Activated CD8-positive, alpha-beta memory T cell treated with anti-CD3 and anti-CD28 coated beads, Interleukin-2, amount 50 U/mL, for 1 hour (primary cell): ENCODE measurements around the gene AKAP6.
"Not testable (repeated sequence)": the region's sequence is repeated elsewhere in the genome, so short reads cannot be mapped to it uniquely, and the experiment has no call there.

Experiments
- DNase-seq: peaks from one replicate; pipeline ENCODE4 v3.0.0-alpha.2; 2020; ENCODE audit errors: extremely low read depth

AKAP6 gene

DNA sequence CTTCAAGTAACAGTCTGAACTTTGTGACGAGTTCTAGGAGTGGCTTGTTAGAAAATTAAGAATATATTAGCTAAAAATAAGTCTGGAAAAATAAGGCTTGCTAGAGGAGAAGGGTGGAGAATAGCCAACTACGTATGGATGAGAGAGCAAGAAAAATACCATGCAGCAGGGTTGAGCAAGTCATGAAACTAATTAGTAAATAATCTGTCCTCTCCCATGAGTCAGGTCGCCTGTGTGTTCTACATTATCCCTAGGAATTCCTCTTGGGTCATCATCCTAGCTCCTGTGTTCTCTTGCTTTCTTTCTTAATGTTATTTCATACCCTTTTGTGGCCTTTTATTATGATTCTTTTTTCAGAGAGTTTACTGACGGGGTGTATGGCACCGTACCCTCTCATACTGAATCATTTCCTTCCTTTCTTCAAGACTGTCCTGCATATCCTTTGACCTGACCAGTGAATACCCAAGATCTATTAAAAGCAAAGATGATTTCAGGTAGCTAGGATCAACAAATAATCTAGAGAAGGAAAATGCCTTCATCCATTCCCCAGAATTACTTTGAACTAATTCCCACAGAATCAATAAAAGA is 432.4 kb downstream of the AKAP6 start:
- DNase-seq: no peak

DNA sequence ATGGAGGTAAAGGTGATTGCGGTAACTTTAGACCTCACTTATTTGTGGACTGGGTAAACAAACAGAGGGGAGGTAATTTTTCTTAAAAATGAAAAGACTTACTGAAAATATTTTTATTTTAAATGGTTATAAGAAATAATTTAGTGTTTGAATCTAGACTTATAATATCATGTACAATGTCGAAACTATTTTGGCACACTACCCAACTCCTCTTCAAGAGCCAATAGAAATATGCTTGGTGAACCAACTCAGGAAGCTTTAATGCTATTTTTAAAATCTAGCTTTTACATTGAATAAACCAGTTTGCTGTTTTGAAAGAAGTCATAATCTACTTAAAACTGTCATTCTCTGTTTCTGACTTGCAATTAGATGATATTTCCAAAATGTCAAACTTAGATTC is 433.8 kb downstream of the AKAP6 start:
- no peak for DNase-seq

DNA sequence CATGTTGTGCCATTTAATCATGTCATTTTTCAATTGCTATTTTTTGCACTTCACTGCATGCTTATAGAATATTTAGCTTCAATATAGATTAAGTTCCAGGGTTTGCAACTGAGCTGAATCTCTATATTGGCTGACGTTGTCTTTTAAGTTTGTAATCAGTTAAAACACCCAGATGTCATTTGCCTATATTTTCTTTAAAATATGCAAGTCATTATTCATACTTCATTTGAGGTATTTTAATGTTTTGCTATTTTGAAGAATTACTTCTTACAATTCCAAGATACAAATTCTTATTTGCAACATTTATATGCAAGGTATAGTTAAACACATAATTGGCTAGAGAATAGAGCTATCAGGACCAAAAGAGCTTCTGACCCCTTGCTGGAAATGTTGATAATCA is 434.6 kb downstream of the AKAP6 start:
- no peak for DNase-seq

DNA sequence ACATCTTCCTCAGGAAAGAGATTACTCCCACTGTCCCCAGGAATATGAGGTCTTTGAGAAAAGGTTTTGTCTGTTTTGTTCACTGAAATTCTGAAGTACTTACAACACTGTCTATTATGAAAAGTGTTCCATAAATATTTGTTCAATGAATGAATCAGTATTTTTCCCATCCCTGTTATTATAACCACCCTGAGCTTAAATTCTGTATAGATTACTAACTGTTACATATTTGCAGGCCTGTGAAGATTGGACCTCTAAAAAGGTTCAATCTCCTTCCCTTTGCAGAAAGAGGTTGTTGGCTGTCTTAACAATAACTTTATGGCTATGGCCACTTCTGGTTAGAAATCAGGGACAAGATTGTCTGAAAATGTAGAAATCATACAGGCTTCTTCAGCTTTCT is 435.0 kb downstream of the AKAP6 start:
- DNase-seq: no peak

DNA sequence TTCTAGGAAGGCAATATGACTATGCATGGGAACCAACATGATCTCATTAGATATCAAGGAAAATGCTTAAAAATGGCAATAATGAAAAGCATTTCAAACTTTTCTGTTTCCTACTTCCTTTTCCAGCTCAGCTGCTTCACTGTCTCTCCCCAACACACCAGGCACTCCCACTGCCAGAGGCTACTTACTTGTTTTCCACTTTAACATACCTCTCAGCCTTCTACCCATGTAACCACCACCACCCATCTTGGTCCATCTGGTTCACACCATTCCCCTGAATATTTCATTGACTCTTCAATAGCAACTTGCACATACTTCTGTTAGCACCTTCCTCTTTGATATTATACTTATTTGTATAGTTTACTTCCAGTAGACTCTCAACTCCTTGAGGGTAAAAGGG is 441.3 kb downstream of the AKAP6 start:
- no peak for DNase-seq

DNA sequence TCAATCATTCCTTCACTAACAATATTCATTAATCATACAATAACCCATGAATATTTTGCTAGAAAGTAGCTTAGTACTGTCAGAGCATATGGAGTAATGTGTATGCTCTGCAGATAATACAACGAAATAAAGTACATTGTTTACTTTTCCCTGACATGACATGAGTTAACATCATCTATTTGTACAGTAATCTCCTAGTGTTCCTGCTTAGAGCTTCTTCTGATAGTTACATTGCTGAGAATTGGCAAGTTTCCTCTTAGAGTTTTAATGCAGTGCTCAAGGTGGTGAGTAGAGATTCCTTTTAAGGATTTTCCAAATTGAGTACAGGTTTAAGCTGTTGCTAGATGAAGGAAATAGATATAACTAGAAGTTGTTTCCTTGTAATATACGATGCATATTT is 445.1 kb downstream of the AKAP6 start:
- DNase-seq: no peak

DNA sequence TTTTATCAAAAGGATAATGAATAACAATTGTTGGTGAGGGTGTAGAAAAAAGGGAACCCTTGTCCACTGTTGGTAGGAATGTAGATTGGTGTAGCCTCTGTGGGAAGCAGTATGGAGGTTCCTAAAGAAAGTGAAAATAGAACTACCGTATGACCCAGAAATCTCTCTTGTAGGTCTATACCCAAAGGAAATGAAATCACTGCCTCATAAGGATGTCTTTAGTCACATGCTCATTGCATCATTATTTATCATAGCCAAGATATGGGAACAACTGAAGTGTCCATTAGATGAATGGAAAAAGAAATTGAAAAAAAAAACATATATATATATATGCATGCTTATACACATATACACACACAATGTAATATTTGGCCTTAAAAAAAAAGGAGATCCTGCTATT is 450.7 kb downstream of the AKAP6 start:
- DNase-seq: no peak

DNA sequence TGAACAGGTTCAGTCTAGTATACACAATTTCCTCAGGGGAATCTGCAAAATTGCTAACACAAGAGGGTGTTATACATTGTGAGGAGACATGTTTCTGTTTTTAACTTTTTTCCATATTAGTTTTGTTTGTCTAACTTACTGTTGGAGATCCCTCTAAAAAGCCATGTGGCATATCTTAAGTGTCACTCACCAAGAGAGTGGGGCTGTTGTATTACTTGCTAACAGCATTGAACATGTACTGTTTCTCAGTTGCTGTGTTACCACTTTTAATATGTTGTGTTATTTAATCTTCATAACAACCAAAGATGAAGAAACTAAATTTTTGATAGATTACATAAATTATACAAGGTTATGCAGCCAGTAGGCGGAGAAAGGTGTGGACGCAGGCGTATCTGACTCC is 455.3 kb downstream of the AKAP6 start:
- DNase-seq: no peak

DNA sequence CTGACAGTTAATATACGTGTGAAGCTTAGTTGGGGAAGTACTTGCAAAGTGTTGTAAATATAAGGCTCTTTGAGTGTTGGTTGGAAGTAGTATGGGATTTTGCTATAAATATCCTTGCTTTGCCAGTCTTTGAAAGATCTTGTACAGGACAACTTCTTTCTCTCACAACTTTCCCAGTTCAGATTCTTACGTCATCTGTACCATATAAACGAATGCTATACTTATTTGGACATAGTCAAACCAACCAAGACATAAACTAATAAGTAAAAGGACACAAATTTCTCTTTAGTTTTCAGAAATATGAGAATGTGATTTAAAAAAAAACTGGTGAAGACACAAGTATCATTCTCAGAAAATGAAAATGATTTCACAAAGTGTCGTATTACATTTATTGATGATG is 456.5 kb downstream of the AKAP6 start:
- DNase-seq: no peak

DNA sequence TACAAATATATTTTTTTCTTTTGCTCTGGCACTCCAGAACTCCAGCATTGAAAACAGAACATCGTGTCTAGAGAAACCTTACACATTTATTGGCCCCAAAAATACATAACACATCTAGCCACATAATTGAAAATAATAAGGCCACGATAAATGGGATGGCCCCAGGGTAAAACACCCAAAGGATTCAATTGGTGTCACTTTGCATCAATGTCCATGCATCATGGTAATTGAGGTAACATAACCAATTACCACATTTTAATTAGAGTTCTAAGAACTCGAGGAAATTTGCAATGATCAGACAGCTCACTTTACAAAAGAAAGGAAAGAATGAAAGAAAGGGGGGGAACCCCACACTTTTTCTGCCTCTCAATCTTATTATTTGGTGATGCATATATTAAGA is 457.8 kb downstream of the AKAP6 start:
- DNase-seq: no peak

DNA sequence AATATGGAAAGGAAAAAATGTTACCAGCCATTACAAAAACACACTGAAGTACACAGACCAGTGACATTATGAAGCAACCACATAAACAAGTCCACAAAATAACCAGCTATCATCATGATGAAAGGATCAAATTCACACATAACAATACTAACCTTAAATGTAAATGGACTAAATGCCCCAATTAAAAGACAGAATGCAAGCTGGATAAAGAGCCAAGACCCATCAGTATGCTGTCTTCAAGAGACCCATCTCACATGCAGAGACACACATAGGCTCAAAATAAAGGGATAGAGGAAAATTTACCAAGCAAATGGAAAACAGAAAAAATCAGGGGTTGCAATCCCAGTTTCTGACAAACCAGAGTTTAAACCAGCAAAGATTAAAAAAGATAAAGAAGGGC is 463.9 kb downstream of the AKAP6 start:
- not testable (repeated sequence) for DNase-seq

DNA sequence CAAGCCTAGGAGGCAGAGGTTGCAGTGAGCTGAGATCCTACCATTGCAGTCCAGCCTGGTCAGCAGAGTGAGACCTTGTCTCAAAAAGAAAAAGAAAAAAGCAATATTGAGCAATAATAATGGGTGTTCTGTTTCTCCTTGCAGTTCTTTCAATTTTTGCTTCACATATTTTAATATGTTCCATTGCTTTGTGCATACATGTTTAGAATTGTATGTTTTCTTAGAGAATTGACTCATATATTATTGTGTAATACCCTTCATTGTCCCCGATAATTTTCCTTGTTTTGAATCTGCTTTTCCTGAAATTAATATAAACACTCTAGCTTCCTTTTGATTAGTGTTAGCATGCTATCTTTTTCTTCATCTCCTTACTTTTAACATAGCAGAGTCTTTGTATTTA is 471.2 kb downstream of the AKAP6 start:
- DNase-seq: no peak

DNA sequence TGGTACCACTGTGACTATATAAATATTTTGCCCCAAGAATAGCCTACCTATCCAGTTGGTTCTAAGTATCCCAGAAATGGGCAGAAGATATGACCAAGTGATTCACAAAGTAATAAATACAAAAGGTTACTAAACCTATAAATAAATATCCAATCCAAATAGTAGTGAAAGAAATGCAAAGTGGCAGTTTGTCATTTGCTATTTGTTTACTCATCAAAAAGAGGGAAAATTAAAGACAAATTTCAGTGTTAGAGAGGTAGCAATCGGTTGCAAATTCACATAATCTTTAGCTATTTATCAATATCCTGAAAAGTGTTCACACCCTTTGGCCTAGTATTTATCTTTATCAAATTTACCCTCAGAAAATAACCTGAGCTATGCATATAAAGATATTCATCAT is 473.2 kb downstream of the AKAP6 start:
- no peak for DNase-seq

DNA sequence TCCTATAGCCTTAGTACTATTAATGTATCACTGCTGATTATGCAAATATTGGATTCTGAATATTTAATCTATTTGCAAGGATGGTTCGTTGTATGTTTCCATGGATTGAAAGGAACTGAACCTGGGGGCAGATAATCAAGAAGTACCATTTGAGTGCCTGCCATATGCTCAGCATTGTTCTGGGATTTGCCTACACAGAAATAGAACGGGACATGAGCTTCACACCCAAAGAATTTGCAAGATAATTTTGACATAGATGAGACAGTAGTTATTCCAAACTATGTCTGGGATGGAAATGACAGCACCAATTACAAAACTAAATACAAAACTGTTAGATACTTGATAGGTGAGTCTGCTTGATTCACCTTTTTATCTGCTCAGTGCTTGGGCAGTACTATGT is 476.9 kb downstream of the AKAP6 start:
- no peak for DNase-seq

DNA sequence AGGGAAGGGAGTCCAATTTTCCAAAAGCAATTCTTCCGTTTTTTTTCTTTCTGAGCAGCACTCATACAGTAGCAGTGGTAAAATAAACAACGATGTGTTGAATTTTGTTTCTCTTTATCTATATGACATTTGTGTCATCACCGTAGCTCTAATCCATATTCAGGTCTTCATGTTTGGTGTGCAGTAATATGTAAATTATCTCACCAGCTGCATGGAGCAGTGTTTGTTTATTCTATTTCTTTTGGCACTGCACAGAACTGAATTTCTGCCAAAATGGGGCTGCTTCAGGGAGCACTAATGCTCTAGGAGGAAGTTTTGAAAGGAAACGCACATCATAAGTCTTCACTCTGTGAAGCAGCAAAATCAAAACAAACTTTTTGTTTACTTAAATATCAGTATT is 479.5 kb downstream of the AKAP6 start:
- no peak for DNase-seq

DNA sequence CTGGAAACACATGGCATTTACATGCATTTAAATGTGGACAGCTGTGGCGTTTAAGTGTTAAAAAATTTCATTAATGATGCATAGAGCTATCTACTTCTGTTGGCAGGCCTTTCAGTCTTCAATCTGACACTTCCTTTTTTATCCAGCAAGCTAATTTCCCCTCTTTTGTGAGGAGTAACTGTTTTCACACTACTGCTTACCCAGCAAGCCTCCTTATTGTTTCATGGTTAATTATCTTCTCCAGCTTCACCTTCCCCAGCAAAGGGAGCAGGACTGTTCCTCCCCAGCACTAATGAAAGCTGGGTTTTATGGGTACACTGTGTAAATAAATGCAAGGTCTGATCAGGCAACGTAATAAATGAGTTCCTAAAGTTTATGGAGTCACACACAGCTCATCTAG is 480.2 kb downstream of the AKAP6 start:
- DNase-seq: no peak

DNA sequence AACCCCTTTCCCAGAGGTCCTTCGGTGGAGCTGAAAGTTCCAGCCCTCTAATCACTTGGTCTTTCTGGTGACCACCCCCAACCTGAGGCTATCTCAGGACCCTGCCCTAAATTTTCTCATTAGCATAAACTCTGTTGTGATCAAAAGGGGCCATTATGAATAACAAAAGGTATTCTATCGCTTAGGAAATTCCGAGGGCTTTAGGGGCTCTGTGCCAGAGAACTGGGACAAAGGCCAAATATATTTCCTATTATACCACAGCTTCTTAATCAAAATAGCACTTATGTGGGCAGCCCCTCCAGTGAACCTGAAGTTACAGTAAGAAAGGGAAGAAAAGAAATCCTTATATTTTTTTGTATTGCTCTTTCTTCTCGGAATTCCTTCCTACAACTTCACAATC is 484.3 kb downstream of the AKAP6 start:
- DNase-seq: no peak

DNA sequence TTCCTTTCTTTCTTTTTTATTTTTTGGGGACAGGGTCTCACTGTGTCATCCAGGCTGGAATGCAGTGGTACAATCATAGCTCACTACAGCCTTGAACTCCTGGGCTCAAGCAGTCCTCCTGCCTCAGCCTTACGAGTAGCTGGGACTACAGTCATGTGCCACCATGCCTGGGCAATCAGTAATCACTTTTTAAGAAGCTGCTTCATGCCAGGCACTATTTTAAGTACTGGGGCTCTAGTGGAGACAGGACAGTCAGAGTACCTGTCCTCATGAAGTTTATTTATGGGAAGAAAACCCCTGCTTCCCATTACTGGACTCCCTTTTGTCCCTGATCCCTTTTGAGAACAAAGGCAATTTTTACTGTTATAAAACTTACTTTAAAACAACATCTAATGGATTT is 485.6 kb downstream of the AKAP6 start:
- no peak for DNase-seq

DNA sequence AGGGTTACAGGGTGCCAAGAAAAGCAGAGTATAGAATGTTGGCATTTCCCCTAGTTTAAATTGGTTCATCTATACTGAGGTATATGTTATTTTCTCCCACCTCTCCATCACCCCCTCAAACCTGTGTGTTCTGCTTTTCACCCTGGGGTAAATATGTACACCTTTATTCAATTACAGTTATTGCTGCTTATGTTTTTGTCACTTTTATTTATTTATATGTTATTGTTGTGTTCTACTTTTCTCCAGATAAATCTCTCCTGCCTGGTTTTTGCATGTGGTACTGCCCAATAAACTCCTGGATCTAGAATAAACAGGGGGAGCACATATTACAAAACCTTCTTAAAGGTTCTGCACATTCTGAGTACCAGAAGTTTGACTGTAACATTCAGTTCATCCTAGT is 487.5 kb downstream of the AKAP6 start:
- DNase-seq: no peak

DNA sequence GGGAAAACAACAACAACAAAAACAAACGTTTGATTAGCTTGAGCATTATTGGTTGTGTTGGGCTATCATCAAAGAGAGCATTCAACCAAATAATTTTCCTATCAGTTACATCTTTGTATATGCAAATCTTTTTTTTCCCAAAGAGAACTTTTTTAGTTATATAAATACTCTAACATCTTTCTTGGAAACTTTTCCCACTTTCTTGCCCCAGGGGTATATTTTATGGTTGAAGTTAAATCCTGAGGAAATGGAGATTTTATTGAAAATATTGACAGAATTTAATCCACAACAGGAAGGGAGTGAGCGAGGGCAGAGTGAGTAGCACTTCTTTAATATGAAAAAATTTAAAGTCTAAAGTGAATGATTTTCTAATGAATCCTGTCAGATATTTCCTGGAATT is 488.7 kb downstream of the AKAP6 start:
- no peak for DNase-seq

DNA sequence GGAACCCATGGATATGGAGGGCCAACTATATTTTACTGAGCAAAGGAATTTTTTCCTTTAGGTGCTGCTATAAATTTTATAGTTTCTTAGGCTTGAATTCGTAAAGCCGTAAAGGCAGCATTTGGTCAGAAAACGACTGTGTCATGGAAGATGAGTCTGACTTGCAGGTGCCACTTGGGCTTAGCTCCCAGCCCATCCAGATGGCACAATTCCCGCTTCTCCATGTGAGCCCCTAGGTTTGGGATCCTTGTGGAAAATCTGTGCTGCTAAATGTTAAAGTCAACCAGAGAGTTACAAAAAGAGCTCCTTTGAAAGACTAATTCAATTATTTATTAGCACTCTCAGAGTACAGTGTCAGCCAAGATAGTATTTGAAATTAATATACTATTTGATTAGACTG is 489.5 kb downstream of the AKAP6 start:
- no peak for DNase-seq

DNA sequence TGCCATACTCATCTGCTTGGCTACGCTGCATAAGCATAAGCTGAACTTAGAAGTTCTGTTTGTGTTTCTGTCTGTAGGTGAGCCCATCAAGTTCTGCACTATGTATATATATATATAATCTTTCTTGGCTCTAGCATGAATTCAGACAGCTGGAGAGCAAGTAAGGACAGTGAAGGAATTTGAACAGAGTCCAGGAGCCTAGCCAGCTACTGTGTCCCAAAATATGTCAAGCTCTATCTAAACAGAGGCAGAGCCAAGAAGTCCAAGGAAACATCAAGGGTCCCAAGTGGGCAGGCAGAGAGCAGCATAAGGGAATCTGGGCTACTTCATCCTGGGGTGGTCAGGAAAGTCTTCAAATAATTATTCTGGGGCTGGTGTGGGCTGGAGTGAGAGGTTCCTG is 491.1 kb downstream of the AKAP6 start:
- DNase-seq: no peak

DNA sequence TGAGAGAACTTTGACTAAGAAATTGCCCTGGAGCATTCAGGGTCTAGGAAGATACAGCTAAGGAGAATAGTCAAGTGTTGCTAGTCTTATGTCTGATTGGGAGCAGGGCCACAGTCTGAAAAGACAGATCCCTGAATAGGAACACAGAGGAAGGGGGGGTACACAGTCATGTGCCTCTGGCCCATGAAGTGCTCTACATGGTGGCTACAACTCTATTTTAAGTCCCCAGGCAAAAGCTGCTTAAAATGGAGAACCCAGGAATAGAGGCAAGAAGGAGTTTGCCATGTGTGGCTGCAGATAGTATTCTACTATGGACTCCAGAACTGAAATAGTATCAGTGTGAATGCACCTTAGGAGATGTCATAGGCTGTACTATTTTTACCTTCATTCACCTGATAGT is 491.6 kb downstream of the AKAP6 start:
- no peak for DNase-seq

DNA sequence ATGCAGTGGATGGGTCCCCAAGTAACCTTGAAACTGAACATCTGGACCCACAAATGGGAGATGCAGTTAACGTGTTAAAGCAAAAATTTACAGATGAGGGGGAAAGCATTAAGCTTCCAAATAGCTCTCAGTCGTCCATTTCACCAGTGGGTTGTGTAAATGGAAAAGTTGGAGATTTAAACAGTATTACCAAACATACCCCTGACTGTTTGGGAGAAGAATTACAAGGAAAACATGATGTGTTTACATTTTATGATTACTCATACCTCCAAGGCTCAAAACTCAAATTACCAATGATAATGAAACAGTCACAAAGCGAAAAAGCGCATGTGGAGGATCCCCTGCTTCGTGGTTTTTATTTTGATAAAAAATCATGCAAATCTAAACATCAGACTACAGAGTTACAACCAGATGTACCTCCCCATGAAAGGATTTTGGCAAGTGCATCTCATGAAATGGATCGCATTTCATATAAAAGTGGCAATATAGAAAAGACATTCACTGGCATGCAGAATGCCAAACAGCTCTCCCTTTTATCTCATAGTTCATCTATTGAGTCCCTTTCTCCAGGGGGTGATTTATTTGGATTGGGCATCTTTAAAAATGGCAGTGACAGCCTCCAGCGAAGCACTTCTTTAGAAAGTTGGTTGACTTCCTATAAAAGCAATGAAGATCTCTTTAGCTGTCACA is 493.0 kb downstream of the AKAP6 start:
- no peak for DNase-seq
